LNCaP clone FGC (cell line): Measurements from ENCODE around the gene C16orf95.

ENCODE experiments used
- DNase-seq: peaks from one replicate; pipeline ENCODE4 v3.0.0-alpha.2; 2011; ENCODE audit warnings: low read depth
- H3K4me3 ChIP-seq: 2 replicates; pipeline ENCODE4 v1.5.1; 2011; ENCODE audit warnings: mild to moderate bottlenecking, low read depth, low read length, control low read depth
- TF ChIP-seq, protein P1 (sequence below): IDR thresholded peaks from 2 replicates; pipeline ENCODE4 v1.5.1; 2012; ENCODE audit warnings: mild to moderate bottlenecking; ENCODE audit not compliant: control insufficient read depth, insufficient read depth; ENCODE audit errors: extremely low read depth

The C16orf95 gene

GRCh38 chr16:87286839-87287626 is 30.2 kb downstream of the C16orf95 start:
- DNase-seq: no peak
- TF ChIP-seq, protein P1, sequence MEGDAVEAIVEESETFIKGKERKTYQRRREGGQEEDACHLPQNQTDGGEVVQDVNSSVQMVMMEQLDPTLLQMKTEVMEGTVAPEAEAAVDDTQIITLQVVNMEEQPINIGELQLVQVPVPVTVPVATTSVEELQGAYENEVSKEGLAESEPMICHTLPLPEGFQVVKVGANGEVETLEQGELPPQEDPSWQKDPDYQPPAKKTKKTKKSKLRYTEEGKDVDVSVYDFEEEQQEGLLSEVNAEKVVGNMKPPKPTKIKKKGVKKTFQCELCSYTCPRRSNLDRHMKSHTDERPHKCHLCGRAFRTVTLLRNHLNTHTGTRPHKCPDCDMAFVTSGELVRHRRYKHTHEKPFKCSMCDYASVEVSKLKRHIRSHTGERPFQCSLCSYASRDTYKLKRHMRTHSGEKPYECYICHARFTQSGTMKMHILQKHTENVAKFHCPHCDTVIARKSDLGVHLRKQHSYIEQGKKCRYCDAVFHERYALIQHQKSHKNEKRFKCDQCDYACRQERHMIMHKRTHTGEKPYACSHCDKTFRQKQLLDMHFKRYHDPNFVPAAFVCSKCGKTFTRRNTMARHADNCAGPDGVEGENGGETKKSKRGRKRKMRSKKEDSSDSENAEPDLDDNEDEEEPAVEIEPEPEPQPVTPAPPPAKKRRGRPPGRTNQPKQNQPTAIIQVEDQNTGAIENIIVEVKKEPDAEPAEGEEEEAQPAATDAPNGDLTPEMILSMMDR: no peak
- H3K4me3 ChIP-seq: no peak overlapping the region

DNA sequence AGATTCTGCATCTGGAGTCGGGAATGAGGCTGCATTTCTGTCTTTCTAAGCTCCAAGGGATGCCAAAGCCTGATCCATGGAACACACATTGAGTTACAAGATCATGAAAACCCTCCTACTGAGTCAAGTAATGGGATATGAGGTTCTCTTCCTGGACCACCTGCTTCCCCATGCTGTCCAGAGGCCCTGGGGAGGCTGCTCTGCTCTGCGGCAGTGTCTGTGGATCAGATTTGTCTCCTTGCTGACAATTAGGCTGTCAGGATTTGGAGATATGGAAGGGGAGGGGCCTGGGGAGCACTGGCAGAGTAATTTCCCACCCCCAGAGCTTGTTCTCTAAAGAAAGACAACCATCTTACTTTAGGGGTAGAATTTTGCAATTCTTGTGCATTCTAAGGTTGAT is 33.0 kb downstream of the C16orf95 start:
- TF ChIP-seq, protein P1: no peak
- H3K4me3 ChIP-seq: no peak overlapping the region
- no peak for DNase-seq

DNA sequence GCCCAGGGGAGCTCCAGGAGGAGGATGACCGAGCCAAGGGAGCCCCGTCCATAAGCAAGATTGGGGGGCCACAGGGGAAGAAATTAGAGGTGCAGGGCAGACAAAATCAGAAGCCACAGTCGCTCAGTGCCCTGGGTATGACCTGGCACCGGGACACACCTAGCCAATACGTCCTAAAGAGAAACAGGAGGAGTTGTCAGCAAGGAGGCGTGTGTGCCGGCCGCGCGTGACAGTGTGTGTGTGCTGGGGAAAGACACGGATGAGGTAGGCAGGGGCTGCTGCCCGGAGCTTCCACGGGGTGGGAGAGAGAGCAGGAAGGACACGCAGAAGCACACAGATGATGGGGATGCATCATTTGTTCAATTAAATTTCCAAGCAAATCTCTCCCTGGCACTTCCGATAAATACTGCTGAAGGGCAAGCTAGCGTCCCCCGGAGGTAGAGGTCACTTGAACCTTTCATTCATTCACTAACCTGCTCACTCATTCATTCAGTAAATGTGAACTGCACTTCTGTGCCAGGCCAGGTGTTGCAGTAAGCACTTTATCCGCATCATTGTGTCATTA is 38.0 kb downstream of the C16orf95 start:
- TF ChIP-seq, protein P1: no peak
- no peak for DNase-seq
- H3K4me3 ChIP-seq: no peak overlapping the region

DNA sequence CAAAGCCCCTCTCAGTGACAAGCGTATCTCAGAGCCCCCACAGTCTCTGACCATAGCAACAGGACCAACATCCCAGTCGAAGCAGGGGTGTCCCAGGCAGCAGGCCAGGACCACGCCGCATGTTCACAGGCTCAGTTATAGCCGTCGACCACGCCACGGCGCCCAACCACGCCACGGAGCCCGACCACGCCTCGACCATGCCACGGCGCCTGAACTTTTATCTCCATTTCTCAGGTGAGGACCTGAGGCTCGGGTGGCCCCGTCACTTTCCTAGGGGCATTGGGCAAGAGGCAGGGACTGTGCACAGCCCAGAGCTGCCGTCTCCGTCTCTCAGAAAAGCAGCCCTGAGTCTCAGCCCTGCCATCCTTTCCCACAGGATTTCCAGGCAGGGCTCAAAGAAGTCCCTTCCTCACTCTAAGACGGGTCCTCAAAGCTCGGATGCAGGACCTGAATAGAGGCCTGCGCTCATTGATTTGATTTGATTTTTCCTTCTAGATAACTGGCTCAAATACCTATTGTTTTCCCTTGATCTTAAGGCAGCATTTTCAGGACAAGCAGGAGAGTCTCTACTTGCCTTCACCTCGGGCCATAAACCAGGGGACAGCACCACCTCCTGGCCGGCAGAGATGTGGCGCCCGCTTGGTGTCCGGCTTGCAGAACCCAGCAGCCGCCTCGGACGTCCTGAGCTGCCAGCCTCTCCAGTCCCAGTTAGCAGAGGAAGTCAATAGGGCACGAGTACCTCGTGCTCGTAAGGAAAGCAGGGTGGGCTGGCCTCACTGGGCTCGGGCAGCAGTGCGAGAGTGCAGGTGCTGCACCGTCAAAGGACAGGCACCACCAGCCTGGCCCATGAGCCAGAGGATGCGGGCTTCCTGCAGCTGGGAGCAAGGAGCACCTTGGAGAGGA is 38.8 kb downstream of the C16orf95 start:
- no peak overlapping the region for H3K4me3 ChIP-seq
- TF ChIP-seq, protein P1: peak; percentile 96
- peak; percentile 40 for DNase-seq

DNA sequence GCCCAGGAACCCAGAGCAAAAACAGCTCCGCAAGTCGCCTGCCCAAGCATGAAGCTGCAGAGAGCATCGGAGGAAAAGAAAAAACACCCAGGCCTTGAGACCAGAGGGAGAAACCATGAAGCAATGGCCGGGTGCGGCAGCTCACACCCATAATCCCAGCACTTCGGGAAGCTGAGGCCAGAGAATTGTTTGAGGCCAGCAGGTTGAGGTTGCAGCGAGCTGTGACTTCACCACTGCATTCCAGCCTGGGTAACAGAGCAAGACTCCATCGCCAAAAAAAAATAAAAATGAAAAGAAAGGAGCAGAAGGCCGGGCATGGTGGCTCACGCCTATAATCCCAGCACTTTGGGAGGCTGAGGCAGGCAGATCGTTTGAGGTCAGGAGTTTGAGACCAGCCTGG is 40.3 kb downstream of the C16orf95 start:
- DNase-seq: no peak
- TF ChIP-seq, protein P1: no peak
- no peak overlapping the region for H3K4me3 ChIP-seq

DNA sequence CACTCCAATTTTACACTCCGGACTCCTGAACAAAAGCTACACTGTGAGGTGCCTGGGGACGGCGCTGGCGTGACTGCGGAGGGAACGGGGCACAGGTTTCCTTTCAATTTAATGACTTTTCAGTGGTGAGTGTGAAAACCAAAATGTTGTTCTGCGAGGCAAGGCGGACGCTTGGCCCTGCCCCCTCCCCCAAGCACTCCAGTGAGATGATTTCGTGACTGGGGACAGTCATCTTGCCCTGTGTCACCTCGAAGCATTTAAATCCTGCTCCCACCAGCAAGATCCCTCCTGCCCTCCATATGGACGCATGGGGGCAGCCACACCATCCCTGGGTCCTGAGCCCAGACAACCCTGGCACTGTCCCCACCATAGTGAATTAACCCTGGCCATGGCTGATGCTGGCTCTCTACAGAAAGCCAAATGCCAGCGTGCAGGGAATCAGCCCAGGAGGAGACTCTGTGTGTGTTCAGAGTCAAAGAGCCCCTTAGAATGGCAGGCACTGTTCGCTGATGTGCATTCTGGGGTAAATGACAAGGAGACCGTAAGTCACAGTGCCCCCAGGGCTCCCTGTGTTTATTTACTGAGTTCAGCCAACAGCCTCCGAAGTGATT is 41.0 kb downstream of the C16orf95 start:
- H3K4me3 ChIP-seq: no peak overlapping the region
- TF ChIP-seq, protein P1: no peak
- DNase-seq: no peak
